ENCODE results near the gene SHISA7. TPM values are rescaled to one million over a fixed set of nuclear protein-coding genes. Genes with fewer than 3 reads are reported as not detected.

The SHISA7 gene
- total RNA-seq, 2 experiments from 2014 or later, result not detected

GRCh38 chr19:55464039-55464661 is 21.1 kb upstream of the SHISA7 start:
- H3K36me3 Mint-ChIP-seq (ENCODE audit: low read depth), result no peaks in the 10 kb centered on the region
- H3K4me3 Mint-ChIP-seq, result no peak overlapping the region
- POLR2A ChIA-PET, result no interaction called here
- H3K27me3 Mint-ChIP-seq, result peaks cover 2% of the 10 kb centered on the region
- DNase-seq, result no peak
- H3K27ac Mint-ChIP-seq, result no peak overlapping the region
- no peaks in the 10 kb centered on the region for H3K9me3 Mint-ChIP-seq
- CTCF ChIA-PET, result interaction anchor here (1.2 kb wide), 1 partner anchor 40 kb away, joined by 3 read pairs; no protein-coding TSS in a partner anchor
- H3K4me1 Mint-ChIP-seq, result peaks cover 27% of the 10 kb centered on the region

- POLR2A ChIA-PET, result no interaction called here
- CTCF ChIA-PET, result interaction anchor here (1.2 kb wide), 1 partner anchor 40 kb away, joined by 3 read pairs; no protein-coding TSS in a partner anchor
- H3K27ac Mint-ChIP-seq, result no peak overlapping the region
- no peak overlapping the region for H3K4me3 Mint-ChIP-seq
- H3K9me3 Mint-ChIP-seq, result no peaks in the 10 kb centered on the region
- H3K27me3 Mint-ChIP-seq, result peaks cover 2% of the 10 kb centered on the region
- peaks cover 27% of the 10 kb centered on the region for H3K4me1 Mint-ChIP-seq
- H3K36me3 Mint-ChIP-seq (ENCODE audit: low read depth), result no peaks in the 10 kb centered on the region
- no peak for DNase-seq
Measured at GRCh38 chr19:55463583-55464031, 20.5 kb upstream of the SHISA7 start.

- no peak for DNase-seq
- Mint-ChIP-seq H3K4me1 (peaks cover 25% of the 10 kb centered on the region), H3K9me3 (no peaks in the 10 kb centered on the region), H3K27ac (no peak overlapping the region), H3K27me3 (peaks cover 2% of the 10 kb centered on the region), H3K36me3 (ENCODE audit: low read depth) (no peaks in the 10 kb centered on the region), H3K4me3 (peak overlapping the region; percentile 75)
- ChIA-PET CTCF (interaction anchor here (1.2 to 1.7 kb wide), 2 partner anchors 9 to 41 kb away, joined by 3 to 5 read pairs; no protein-coding TSS in a partner anchor), POLR2A (no interaction called here)
Measured at GRCh38 chr19:55462722-55463121, 19.6 kb upstream of the SHISA7 start.

GRCh38 chr19:55461974-55462626 is 19.0 kb upstream of the SHISA7 start:
- Mint-ChIP-seq H3K27me3 (peaks cover 2% of the 10 kb centered on the region), H3K27ac (peak overlapping the region; percentile 85), H3K4me3 (peak overlapping the region; percentile 75), H3K36me3 (ENCODE audit: low read depth) (no peaks in the 10 kb centered on the region), H3K9me3 (no peaks in the 10 kb centered on the region), H3K4me1 (peaks cover 25% of the 10 kb centered on the region)
- no peak for DNase-seq
- CTCF ChIA-PET, result interaction anchor here (0.5 to 1.7 kb wide), 5 partner anchors 9 to 707 kb away, joined by 3 to 9 read pairs (median 3); no protein-coding TSS in a partner anchor
- POLR2A ChIA-PET, result no interaction called here

- H3K4me1 Mint-ChIP-seq, result peaks cover 25% of the 10 kb centered on the region
- H3K9me3 Mint-ChIP-seq, result no peaks in the 10 kb centered on the region
- DNase-seq, result peak; percentile 100
- no peaks in the 10 kb centered on the region for H3K36me3 Mint-ChIP-seq (ENCODE audit: low read depth)
- H3K27ac Mint-ChIP-seq, result peak within 1 kb of the TSS; percentile 85
- H3K4me3 Mint-ChIP-seq, result peak within 1 kb of the TSS; percentile 75
- POLR2A ChIA-PET, result no interaction called here
- peaks cover 1% of the 10 kb centered on the region for H3K27me3 Mint-ChIP-seq
- CTCF ChIA-PET, result interaction anchor here (0.5 to 1.7 kb wide), 5 partner anchors 8 to 708 kb away, joined by 3 to 9 read pairs (median 3); no protein-coding TSS in a partner anchor
Measured at GRCh38 chr19:55461259-55461973, 18.3 kb upstream of the SHISA7 start, which contains the start of gene ISOC2. ISOC2 (minus strand) TSS chr19:55461642; CDS start chr19:55456486, 5,156 bp downstream.

GRCh38 chr19:55460670-55461258 is 17.7 kb upstream of the SHISA7 start:
- no peaks in the 10 kb centered on the region for H3K36me3 Mint-ChIP-seq (ENCODE audit: low read depth)
- ChIA-PET CTCF (interaction anchor here (1.5 kb wide), 2 partner anchors 24 to 43 kb away, joined by 3 to 4 read pairs; partner anchors contain the start of gene NAT14), POLR2A (no interaction called here)
- no peaks in the 10 kb centered on the region for H3K27me3 Mint-ChIP-seq
- DNase-seq, result peak; percentile 30
- H3K4me3 Mint-ChIP-seq, result peak overlapping the region; percentile 75
- H3K4me1 Mint-ChIP-seq, result peaks cover 25% of the 10 kb centered on the region
- peak overlapping the region; percentile 85 for H3K27ac Mint-ChIP-seq
- H3K9me3 Mint-ChIP-seq, result no peaks in the 10 kb centered on the region

GRCh38 chr19:55459950-55460657 is 17.0 kb upstream of the SHISA7 start:
- peak overlapping the region; percentile 75 for H3K4me3 Mint-ChIP-seq
- no peaks in the 10 kb centered on the region for H3K27me3 Mint-ChIP-seq
- H3K27ac Mint-ChIP-seq, result no peak overlapping the region
- peaks cover 25% of the 10 kb centered on the region for H3K4me1 Mint-ChIP-seq
- H3K36me3 Mint-ChIP-seq (ENCODE audit: low read depth), result no peaks in the 10 kb centered on the region
- POLR2A ChIA-PET, result no interaction called here
- DNase-seq, result no peak
- CTCF ChIA-PET, result interaction anchor here (1.4 to 1.5 kb wide), 3 partner anchors 25 to 319 kb away, joined by 3 to 4 read pairs (median 3); partner anchors contain the start of gene NAT14
- H3K9me3 Mint-ChIP-seq, result no peaks in the 10 kb centered on the region

GRCh38 chr19:55459551-55459949 is 16.4 kb upstream of the SHISA7 start:
- Mint-ChIP-seq H3K4me1 (peaks cover 28% of the 10 kb centered on the region), H3K36me3 (ENCODE audit: low read depth) (peaks cover 3% of the 10 kb centered on the region), H3K4me3 (peak overlapping the region; percentile 75), H3K27me3 (no peaks in the 10 kb centered on the region), H3K27ac (no peak overlapping the region), H3K9me3 (no peaks in the 10 kb centered on the region)
- ChIA-PET CTCF (interaction anchor here (1.4 to 2.0 kb wide), 4 partner anchors 8 to 319 kb away, joined by 3 to 6 read pairs (median 4); partner anchors contain the start of gene NAT14), POLR2A (no interaction called here)
- DNase-seq, result no peak

- POLR2A ChIA-PET, result no interaction called here
- no peak overlapping the region for H3K27ac Mint-ChIP-seq
- CTCF ChIA-PET, result interaction anchor here (1.4 to 2.0 kb wide), 2 partner anchors 9 to 10 kb away, joined by 3 to 6 read pairs; no protein-coding TSS in a partner anchor
- H3K9me3 Mint-ChIP-seq, result no peaks in the 10 kb centered on the region
- no peak for DNase-seq
- peaks cover 8% of the 10 kb centered on the region for H3K27me3 Mint-ChIP-seq
- H3K36me3 Mint-ChIP-seq (ENCODE audit: low read depth), result peaks cover 6% of the 10 kb centered on the region
- no peak overlapping the region for H3K4me3 Mint-ChIP-seq
- H3K4me1 Mint-ChIP-seq, result peaks cover 29% of the 10 kb centered on the region
Measured at GRCh38 chr19:55457683-55458457, 14.8 kb upstream of the SHISA7 start.

- peaks cover 6% of the 10 kb centered on the region for H3K36me3 Mint-ChIP-seq (ENCODE audit: low read depth)
- peaks cover 20% of the 10 kb centered on the region for H3K4me1 Mint-ChIP-seq
- POLR2A ChIA-PET, result no interaction called here
- H3K9me3 Mint-ChIP-seq, result no peaks in the 10 kb centered on the region
- no peak overlapping the region for H3K27ac Mint-ChIP-seq
- no peak overlapping the region for H3K4me3 Mint-ChIP-seq
- CTCF ChIA-PET, result no interaction called here
- no peak for DNase-seq
- H3K27me3 Mint-ChIP-seq, result peaks cover 16% of the 10 kb centered on the region
Measured at GRCh38 chr19:55456347-55456746, 13.2 kb upstream of the SHISA7 start.

- ChIA-PET CTCF (interaction anchor here (0.5 to 0.6 kb wide), 2 partner anchors 22 to 32 kb away, joined by 3 to 5 read pairs; no protein-coding TSS in a partner anchor), POLR2A (no interaction called here)
- Mint-ChIP-seq H3K9me3 (no peaks in the 10 kb centered on the region), H3K27me3 (peaks cover 20% of the 10 kb centered on the region), H3K27ac (no peak overlapping the region), H3K36me3 (ENCODE audit: low read depth) (peaks cover 6% of the 10 kb centered on the region), H3K4me1 (peaks cover 16% of the 10 kb centered on the region), H3K4me3 (no peak overlapping the region)
- no peak for DNase-seq
Measured at GRCh38 chr19:55455576-55456235, 12.6 kb upstream of the SHISA7 start.
